Measurements from ENCODE around the gene RBMS3. TPM values are rescaled to one million over a fixed set of nuclear protein-coding genes. Genes with fewer than 3 reads are reported as not detected.

RBMS3 gene
- total and polyA plus RNA-seq, 2 of the 8 experiments (the other 6 are each of a cell fraction or from before 2014, with no cell fraction given) = 3.7 to 6.9 TPM

DNA sequence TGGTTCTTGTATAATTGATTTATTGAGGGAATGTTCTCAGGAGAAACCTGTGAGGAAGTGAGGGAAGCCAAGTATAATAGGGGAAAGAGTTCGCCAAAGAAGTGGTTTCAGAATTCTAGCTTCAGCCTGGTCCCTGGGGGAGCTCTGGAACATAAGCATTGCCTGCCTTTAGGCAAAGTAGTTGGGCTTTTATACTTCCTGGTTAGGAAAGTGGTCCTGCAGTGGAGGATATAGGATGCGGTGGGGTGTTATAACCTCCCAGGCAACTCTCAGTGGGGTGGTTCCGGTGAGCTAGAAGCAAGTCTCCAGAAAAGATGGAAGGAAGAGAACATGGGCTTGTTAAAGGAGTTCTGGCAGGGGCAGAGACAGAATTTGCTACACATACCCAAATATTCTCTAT, 22.7 kb upstream of the RBMS3 start (continued):
- TF ChIP-seq, protein P1, sequence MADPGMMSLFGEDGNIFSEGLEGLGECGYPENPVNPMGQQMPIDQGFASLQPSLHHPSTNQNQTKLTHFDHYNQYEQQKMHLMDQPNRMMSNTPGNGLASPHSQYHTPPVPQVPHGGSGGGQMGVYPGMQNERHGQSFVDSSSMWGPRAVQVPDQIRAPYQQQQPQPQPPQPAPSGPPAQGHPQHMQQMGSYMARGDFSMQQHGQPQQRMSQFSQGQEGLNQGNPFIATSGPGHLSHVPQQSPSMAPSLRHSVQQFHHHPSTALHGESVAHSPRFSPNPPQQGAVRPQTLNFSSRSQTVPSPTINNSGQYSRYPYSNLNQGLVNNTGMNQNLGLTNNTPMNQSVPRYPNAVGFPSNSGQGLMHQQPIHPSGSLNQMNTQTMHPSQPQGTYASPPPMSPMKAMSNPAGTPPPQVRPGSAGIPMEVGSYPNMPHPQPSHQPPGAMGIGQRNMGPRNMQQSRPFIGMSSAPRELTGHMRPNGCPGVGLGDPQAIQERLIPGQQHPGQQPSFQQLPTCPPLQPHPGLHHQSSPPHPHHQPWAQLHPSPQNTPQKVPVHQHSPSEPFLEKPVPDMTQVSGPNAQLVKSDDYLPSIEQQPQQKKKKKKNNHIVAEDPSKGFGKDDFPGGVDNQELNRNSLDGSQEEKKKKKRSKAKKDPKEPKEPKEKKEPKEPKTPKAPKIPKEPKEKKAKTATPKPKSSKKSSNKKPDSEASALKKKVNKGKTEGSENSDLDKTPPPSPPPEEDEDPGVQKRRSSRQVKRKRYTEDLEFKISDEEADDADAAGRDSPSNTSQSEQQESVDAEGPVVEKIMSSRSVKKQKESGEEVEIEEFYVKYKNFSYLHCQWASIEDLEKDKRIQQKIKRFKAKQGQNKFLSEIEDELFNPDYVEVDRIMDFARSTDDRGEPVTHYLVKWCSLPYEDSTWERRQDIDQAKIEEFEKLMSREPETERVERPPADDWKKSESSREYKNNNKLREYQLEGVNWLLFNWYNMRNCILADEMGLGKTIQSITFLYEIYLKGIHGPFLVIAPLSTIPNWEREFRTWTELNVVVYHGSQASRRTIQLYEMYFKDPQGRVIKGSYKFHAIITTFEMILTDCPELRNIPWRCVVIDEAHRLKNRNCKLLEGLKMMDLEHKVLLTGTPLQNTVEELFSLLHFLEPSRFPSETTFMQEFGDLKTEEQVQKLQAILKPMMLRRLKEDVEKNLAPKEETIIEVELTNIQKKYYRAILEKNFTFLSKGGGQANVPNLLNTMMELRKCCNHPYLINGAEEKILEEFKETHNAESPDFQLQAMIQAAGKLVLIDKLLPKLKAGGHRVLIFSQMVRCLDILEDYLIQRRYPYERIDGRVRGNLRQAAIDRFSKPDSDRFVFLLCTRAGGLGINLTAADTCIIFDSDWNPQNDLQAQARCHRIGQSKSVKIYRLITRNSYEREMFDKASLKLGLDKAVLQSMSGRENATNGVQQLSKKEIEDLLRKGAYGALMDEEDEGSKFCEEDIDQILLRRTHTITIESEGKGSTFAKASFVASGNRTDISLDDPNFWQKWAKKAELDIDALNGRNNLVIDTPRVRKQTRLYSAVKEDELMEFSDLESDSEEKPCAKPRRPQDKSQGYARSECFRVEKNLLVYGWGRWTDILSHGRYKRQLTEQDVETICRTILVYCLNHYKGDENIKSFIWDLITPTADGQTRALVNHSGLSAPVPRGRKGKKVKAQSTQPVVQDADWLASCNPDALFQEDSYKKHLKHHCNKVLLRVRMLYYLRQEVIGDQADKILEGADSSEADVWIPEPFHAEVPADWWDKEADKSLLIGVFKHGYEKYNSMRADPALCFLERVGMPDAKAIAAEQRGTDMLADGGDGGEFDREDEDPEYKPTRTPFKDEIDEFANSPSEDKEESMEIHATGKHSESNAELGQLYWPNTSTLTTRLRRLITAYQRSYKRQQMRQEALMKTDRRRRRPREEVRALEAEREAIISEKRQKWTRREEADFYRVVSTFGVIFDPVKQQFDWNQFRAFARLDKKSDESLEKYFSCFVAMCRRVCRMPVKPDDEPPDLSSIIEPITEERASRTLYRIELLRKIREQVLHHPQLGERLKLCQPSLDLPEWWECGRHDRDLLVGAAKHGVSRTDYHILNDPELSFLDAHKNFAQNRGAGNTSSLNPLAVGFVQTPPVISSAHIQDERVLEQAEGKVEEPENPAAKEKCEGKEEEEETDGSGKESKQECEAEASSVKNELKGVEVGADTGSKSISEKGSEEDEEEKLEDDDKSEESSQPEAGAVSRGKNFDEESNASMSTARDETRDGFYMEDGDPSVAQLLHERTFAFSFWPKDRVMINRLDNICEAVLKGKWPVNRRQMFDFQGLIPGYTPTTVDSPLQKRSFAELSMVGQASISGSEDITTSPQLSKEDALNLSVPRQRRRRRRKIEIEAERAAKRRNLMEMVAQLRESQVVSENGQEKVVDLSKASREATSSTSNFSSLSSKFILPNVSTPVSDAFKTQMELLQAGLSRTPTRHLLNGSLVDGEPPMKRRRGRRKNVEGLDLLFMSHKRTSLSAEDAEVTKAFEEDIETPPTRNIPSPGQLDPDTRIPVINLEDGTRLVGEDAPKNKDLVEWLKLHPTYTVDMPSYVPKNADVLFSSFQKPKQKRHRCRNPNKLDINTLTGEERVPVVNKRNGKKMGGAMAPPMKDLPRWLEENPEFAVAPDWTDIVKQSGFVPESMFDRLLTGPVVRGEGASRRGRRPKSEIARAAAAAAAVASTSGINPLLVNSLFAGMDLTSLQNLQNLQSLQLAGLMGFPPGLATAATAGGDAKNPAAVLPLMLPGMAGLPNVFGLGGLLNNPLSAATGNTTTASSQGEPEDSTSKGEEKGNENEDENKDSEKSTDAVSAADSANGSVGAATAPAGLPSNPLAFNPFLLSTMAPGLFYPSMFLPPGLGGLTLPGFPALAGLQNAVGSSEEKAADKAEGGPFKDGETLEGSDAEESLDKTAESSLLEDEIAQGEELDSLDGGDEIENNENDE (IDR thresholded peaks at IDR 0.05; ENCODE audit: insufficient replicate concordance, low read length) = no peak
- TF ChIP-seq MAFK (IDR thresholded peaks at IDR 0.05; ENCODE audit: low read depth, low read length) (no peak), KDM5A (IDR thresholded peaks at IDR 0.05; ENCODE audit: low read length) (no peak), CBX8 (IDR thresholded peaks at IDR 0.05; ENCODE audit: borderline replicate concordance, low read depth, low read length) (no peak), EP300 (IDR thresholded peaks at IDR 0.05; ENCODE audit: borderline replicate concordance in 1 of 2, low read depth in 2 of 2, low read length in 2 of 2) (no peak), POU5F1 (IDR thresholded peaks at IDR 0.05; ENCODE audit: low read depth, low read length) (no peak), NRF1 (IDR thresholded peaks at IDR 0.05; ENCODE audit: low read depth, low read length) (no peak), TAF7 (optimal IDR thresholded peaks at IDR 0.05; ENCODE audit: borderline replicate concordance, low read depth, low read length) (no peak), CEBPB (IDR thresholded peaks at IDR 0.05; ENCODE audit: low read depth, low read length) (no peak)
